Measurements from ENCODE around the gene ABCC1.

ABCC1 gene

GRCh38 chr16:16027728-16028310, 78.4 kb downstream of the ABCC1 start:
- TF ChIP-seq EZH2phosphoT487 (IDR thresholded peaks at IDR 0.05; ENCODE audit: borderline replicate concordance) = no peak
- no peak for TF ChIP-seq CTCF (conservative IDR thresholded peaks at IDR 0.05; ENCODE audit: low read length)
- Histone ChIP-seq H3K36me3 (ENCODE audit: insufficient read depth, low read length) (peaks cover 29% of the 10 kb centered on the region; the same call in 1 of the 2 replicates), H2AFZ (ENCODE audit: low read length) (no peak overlapping the region), H3F3A (ENCODE audit: low read depth) (no peaks in the 10 kb centered on the region), H4K20me1 (ENCODE audit: insufficient read depth, low read length, poor library complexity, severe bottlenecking) (no peaks in the 10 kb centered on the region), H3K4me2 (ENCODE audit: low read depth, low read length, poor library complexity, severe bottlenecking) (no peak overlapping the region), H3K4me3 (ENCODE audit: low read length, poor library complexity, severe bottlenecking) (no peak overlapping the region), H3K4me1 (ENCODE audit: insufficient read depth, low read length, poor library complexity, severe bottlenecking) (peaks cover 6% of the 10 kb centered on the region), H3K9me3 (ENCODE audit: insufficient read depth, low read depth, low read length) (no peaks in the 10 kb centered on the region), H3K27me3 (ENCODE audit: insufficient read depth, low read length, poor library complexity, severe bottlenecking) (no peaks in the 10 kb centered on the region), H3K9ac (ENCODE audit: low read depth, low read length, poor library complexity, severe bottlenecking) (no peak overlapping the region), H3K9me2 (replicated peaks; ENCODE audit: low read depth, low read length) (no peaks in the 10 kb centered on the region), H3K79me2 (ENCODE audit: insufficient read depth, low read length) (no peaks in the 10 kb centered on the region)

DNA sequence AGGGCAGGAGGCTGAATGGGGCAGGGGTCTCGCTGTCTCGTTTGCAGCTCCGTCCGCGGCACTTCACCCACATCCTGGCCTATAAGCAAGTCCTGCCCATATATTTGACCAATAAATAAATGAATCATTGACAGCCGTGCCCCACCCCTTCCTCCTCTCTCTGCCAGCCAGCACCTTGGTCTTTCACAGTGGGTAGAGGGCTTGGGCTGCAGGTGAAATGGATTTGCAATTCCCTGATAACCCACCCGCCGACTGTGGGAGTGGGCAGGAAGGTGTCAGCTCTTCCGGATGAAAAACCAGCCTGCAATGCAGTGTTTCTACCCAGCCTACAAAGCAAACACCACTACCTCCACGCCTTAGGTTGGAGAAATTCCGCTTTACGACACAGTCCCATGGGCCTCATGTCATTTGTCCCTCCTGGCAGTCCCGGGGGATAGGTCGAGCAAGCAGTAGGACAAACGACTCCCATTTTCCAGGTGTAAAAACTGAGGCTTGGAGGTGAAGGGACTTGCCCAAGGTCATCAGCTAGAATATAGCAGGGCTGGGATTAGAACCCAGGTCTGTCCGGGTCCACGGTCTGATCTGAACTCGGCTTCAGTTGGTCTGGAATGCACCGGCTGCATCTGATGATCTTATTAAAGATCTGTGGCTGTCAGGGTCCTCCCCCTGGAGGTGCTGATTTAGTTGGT, 79.0 kb downstream of the ABCC1 start:
- Histone ChIP-seq H3K4me2 (ENCODE audit: low read depth, low read length, poor library complexity, severe bottlenecking) (no peak overlapping the region), H3K4me1 (ENCODE audit: insufficient read depth, low read length, poor library complexity, severe bottlenecking) (peaks cover 13% of the 10 kb centered on the region), H3K27me3 (ENCODE audit: insufficient read depth, low read length, poor library complexity, severe bottlenecking) (no peaks in the 10 kb centered on the region), H3K36me3 (ENCODE audit: insufficient read depth, low read length) (peaks cover 26% of the 10 kb centered on the region; the same call in 1 of the 2 replicates), H2AFZ (ENCODE audit: low read length) (no peak overlapping the region), H3K9ac (ENCODE audit: low read depth, low read length, poor library complexity, severe bottlenecking) (no peak overlapping the region), H3K4me3 (ENCODE audit: low read length, poor library complexity, severe bottlenecking) (no peak overlapping the region), H4K20me1 (ENCODE audit: insufficient read depth, low read length, poor library complexity, severe bottlenecking) (no peaks in the 10 kb centered on the region), H3K9me3 (ENCODE audit: insufficient read depth, low read depth, low read length) (no peaks in the 10 kb centered on the region), H3K79me2 (ENCODE audit: insufficient read depth, low read length) (no peaks in the 10 kb centered on the region), H3F3A (ENCODE audit: low read depth) (no peaks in the 10 kb centered on the region), H3K9me2 (replicated peaks; ENCODE audit: low read depth, low read length) (no peaks in the 10 kb centered on the region)
- no peak for TF ChIP-seq CTCF (conservative IDR thresholded peaks at IDR 0.05; ENCODE audit: low read length)
- no peak for TF ChIP-seq EZH2phosphoT487 (IDR thresholded peaks at IDR 0.05; ENCODE audit: borderline replicate concordance)

- Histone ChIP-seq H4K20me1 (ENCODE audit: insufficient read depth, low read length, poor library complexity, severe bottlenecking) (no peaks in the 10 kb centered on the region), H3K4me3 (ENCODE audit: low read length, poor library complexity, severe bottlenecking) (no peak overlapping the region), H2AFZ (ENCODE audit: low read length) (no peak overlapping the region), H3K4me2 (ENCODE audit: low read depth, low read length, poor library complexity, severe bottlenecking) (no peak overlapping the region), H3K9ac (ENCODE audit: low read depth, low read length, poor library complexity, severe bottlenecking) (no peak overlapping the region), H3K4me1 (ENCODE audit: insufficient read depth, low read length, poor library complexity, severe bottlenecking) (peaks cover 19% of the 10 kb centered on the region), H3K79me2 (ENCODE audit: insufficient read depth, low read length) (no peaks in the 10 kb centered on the region), H3K27me3 (ENCODE audit: insufficient read depth, low read length, poor library complexity, severe bottlenecking) (no peaks in the 10 kb centered on the region), H3K36me3 (ENCODE audit: insufficient read depth, low read length) (peaks cover 23% of the 10 kb centered on the region; the same call in 1 of the 2 replicates), H3F3A (ENCODE audit: low read depth) (no peaks in the 10 kb centered on the region), H3K9me2 (replicated peaks; ENCODE audit: low read depth, low read length) (no peaks in the 10 kb centered on the region), H3K9me3 (ENCODE audit: insufficient read depth, low read depth, low read length) (no peaks in the 10 kb centered on the region)
- TF ChIP-seq CTCF (conservative IDR thresholded peaks at IDR 0.05; ENCODE audit: low read length) (no peak), EZH2phosphoT487 (IDR thresholded peaks at IDR 0.05; ENCODE audit: borderline replicate concordance) (no peak)
These were observed 80.1 kb downstream of the ABCC1 start for GRCh38 chr16:16029431-16030011.

Measured in Loucy (cell line).